ENCODE results near the gene PRICKLE2.

Gene PRICKLE2

GRCh38 chr3:64251019-64251418 lies 25.8 kb upstream of the PRICKLE2 start:
- no peak for DNase-seq

- no peak for DNase-seq
These were observed 22.9 kb upstream of the PRICKLE2 start for GRCh38 chr3:64247991-64248646.

GRCh38 chr3:64244011-64244942 lies 19.0 kb upstream of the PRICKLE2 start:
- peak; percentile 3 for DNase-seq

- no peak for DNase-seq
These were observed 17.2 kb upstream of the PRICKLE2 start for GRCh38 chr3:64242435-64242834.

DNA sequence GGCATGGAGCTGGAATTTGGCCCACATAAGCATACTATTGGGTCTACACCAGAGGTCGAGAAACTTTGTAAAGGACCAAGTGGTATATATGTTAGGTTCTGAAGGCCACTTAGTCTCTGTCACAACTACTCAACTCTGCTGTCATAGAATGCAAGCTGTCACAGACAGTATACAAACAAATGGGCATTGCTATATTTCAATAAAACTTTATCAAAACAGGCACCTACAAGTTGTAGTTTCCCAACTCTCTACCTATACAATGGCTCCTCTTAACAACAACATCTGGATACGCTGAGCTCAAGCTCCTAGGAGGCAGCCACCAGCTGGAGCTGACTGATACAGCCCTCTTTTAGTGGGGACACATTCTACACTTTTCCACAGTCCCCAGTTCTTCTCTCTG lies 15.7 kb upstream of the PRICKLE2 start:
- no peak for DNase-seq

GRCh38 chr3:64240396-64240795 lies 15.1 kb upstream of the PRICKLE2 start:
- no peak for DNase-seq

DNA sequence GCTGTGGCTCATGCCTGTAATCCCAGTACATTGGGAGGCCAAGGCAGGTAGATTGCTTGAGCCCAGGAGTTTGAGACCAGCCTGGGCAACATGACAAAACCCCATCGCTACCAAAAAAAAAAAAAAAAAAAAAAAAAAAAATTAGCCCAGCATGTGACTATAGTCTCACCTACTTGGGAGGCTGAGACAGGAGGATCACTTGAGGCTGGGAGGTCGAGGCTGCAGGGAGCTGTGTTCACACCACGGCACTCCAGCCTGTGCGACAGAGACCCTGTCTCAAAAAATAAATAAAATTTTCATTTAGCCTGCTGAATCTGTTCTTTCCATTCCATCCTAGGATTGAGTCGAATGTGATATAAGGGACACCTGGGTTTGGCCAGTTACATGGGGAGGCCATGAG lies 14.6 kb upstream of the PRICKLE2 start:
- DNase-seq: no peak

GRCh38 chr3:64238971-64239667 lies 13.9 kb upstream of the PRICKLE2 start:
- no peak for DNase-seq

DNA sequence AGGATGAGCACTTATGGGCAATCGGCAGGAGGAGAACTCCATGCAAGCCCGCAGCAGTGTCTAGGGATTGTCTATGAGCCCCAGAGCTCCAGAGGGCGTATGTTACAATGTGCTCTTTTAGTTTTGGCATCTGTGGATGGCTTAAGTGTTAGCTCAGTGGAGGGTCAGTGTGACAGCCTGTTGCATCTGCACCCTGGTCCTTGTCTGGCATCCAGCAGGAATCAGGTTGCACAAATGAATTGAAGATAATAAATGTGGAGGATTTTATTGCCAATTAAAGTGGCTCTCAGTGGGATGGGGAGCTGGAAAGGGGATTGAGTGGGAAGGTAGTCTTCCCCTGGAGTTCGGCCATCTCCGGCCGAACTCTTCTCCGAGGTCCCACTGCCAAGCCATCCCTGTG lies 11.8 kb upstream of the PRICKLE2 start:
- DNase-seq: no peak

- no peak for DNase-seq
These were observed 10.3 kb upstream of the PRICKLE2 start for GRCh38 chr3:64235605-64236004.

DNA sequence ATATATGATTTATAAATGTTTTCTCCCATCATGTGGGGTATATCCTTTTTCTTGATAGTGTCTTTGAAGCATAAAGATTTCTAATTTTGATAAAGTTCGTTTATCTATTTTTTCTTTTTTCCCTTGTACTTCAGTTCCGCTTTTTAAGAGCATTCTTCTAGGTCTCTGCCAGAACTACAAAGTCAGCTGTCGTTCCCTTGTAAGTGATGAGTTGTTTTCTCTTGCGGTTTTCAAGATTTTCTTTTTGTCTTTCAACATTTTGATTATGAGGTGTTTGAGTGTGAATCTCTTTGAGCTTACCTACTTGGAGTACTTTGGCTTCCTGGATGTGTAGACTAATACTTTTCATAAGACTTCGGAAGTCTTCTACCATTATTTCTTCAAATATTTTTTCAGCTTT lies 9.3 kb upstream of the PRICKLE2 start:
- no peak for DNase-seq

- no peak for DNase-seq
These were observed 7.6 kb upstream of the PRICKLE2 start for GRCh38 chr3:64232821-64233220.

GRCh38 chr3:64229903-64230302 lies 4.6 kb upstream of the PRICKLE2 start:
- DNase-seq: no peak

DNA sequence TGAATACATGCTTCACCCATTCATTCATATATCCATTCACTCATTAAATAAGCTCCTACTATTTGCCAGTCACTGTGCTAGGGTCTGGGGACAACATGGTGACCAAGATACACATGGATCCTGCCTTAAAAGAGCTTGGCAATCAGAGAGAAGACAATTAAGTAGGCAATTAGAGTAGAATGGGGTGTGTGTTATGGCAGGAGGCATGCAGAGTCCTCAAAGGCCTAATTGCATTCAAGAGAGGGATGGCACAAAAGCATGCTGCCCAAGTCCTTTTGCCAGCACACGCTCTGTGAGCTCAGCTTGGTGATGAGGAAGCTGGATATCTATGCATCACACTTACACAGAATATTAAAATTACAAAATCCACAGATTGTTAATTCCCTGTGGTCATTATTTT lies 2.8 kb upstream of the PRICKLE2 start:
- DNase-seq: no peak

DNA sequence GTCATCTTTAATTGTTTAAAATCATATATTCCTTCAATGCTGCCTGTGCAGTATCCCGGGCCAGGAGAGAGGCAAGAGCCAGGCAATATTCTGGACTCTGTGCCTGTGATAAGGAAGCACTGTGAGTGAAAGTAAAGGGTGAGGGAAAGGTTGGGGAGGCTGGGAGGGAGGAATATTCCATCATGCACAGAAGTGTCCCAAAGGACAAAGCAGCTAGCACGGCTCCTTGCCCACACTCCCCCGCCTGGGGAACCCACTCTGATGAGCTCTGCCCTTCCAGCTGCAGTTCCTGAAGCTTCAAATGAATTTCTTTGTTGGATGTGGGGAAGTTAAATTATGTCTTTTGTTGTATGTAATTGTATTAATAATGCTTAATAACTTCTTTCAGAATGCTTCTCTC lies 1.5 kb upstream of the PRICKLE2 start:
- DNase-seq: no peak

- no peak for DNase-seq
These were observed 631 bp upstream of the PRICKLE2 start for GRCh38 chr3:64225695-64226499.

DNA sequence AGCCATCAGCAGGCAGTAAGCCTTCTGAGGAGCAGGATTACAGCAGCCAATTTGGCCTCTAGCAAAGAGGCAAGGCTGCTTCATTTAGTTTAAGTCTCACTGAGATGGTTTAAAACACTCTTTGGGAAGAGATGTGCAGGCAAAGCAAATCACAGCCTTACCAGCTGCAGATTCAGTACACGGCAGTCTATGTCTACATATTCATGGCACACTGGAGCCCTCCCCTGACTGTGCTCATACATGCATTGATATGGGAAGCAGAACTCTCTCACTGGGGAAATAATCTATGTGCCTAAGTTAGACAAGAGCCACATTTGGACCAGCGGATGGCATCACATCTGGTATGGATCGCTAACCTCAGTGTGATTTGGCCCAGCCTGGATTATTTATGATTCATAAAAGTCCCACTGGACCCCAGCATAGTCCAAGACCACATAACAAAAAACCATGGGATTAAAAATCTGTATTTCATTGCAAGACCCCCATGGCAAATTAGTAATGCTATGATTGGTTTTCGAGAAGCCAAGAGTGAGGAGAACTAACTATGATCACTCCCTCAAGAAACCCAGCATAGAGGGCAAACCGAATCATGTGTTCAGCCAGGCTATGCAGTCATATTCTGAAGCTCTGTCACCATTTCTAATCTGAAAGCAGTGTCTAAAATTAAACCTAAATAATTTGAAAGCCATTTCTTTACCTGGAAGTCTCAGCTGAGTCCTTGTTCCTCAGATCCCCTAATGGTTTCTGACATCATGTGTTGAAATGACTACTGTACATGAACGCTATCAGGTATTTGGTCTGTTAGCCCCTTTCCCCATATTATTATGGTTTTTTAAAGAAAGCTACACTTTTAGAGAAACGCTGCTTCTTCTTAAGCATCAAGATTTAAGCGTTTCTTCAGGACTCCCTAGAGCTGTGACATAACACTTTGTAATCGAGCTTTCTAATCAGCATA lies 1.2 kb downstream of the PRICKLE2 start:
- DNase-seq: no peak

DNA sequence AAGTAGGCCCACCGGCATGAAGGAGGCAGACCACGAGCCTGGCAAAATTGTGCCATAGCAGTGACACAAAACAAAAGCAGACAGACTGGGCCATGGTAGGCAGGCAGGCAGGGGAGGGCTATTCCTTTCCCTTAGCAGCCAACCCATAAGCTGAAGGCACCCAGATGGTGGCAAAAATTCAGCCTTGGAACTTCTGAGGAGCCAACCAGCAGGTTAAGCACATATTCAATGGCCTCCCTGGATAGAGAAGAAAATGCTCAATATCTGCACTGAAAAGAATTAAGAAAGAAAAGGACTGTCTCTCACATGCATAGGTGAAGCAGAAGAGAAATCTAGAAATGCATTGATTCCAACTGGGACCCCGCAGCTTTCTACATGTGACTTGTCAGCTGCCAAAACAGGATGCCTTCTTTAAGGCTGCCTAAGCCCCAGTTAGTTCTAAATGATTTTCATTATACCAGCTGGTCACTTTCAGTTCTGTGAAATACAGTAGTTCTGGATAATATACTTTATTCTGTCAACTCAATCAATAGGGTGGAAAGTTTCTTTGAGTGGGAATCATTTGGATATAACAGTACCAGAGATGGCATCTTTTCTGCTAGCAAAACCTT lies 2.7 kb downstream of the PRICKLE2 start:
- DNase-seq: no peak

GRCh38 chr3:64221571-64222257 lies 3.6 kb downstream of the PRICKLE2 start:
- DNase-seq: no peak

DNA sequence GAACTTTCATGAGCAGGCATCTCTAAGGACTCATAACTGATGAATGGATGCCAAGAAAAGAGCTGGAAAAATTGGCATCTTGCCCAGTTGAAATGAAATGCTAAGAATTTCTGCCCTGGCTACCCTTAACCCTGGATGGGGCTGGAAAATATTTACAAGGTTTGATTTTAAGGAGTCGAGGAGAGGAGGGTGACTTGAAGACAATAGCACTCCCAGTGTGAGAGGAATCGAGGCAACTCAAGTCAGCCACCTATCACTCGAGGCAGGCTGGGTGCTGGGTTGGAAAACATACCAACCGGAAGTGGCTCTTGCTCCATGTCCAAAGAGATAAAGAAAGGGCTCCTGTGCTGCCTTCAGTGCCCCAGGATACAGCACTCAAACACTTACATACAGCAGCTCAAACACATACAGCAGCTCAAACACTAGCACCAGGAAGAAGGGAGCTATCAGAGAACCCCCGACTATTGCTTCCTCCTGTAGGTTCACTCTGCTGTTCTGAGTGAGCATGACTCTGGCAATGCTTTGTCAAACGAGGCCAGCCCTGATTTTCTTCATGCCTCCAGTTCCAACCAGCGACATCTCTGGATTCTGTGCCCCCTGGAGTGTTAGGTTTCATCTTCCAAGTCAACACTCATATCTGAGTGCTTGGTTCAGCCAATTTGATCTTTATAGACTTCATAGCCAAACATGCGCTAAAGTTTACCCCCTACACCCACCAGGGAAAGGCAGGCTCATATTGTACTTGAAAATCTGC lies 4.9 kb downstream of the PRICKLE2 start:
- DNase-seq: no peak

All from MV-4-11 (cell line).